RWPE1 (cell line): Measurements from ENCODE around the gene TMEM100.
"Not testable (repeated sequence)": the region's sequence is repeated elsewhere in the genome, so short reads cannot be mapped to it uniquely, and the experiment has no call there.

ENCODE experiments used
- CTCF ChIA-PET: fragments of 350-600 bp; sonication (Branson Sonifier 250); formaldehyde crosslinking; extraction: SDS; loops from one replicate; lab custom pipeline; 2021; lab: Yijun Ruan, JAX
- POLR2A ChIA-PET: fragments of 400-600 bp; formaldehyde crosslinking; extraction: SDS; loops from one replicate; lab custom pipeline; 2020; ENCODE audit warnings: antibody characterized with exemption; ENCODE audit not compliant: low non-redundant PET; lab: Yijun Ruan, JAX
- DNase-seq: peaks from one replicate; pipeline ENCODE4 v3.0.0; 2012; ENCODE audit warnings: low spot score
- H3K27ac ChIP-seq: fragments of 450-650 bp; 2 replicates; pipeline ENCODE4 v1.5.1; 2017
- CTCF ChIP-seq: fragments of 450-650 bp; conservative IDR thresholded peaks from 2 replicates; pipeline ENCODE4 v1.5.1; 2017; ENCODE audit warnings: low read depth, mild to moderate bottlenecking

TMEM100 gene

GRCh38 chr17:55672585-55673501, 49.8 kb downstream of the TMEM100 start:
- ChIA-PET CTCF (no interaction called here), POLR2A (no interaction called here)
- no peak for TF ChIP-seq CTCF
- DNase-seq = no peak
- H3K27ac ChIP-seq = no peak overlapping the region

GRCh38 chr17:55672010-55672409, 50.7 kb downstream of the TMEM100 start:
- DNase-seq, CTCF ChIA-PET, POLR2A ChIA-PET, H3K27ac ChIP-seq: not testable (repeated sequence)
